ENCODE results near the gene C1orf198. TPM values are rescaled to one million over a fixed set of nuclear protein-coding genes. Genes with fewer than 3 reads are reported as not detected.

Gene C1orf198
- total RNA-seq, 1 donor from 2014 or later: 54.5 TPM

DNA sequence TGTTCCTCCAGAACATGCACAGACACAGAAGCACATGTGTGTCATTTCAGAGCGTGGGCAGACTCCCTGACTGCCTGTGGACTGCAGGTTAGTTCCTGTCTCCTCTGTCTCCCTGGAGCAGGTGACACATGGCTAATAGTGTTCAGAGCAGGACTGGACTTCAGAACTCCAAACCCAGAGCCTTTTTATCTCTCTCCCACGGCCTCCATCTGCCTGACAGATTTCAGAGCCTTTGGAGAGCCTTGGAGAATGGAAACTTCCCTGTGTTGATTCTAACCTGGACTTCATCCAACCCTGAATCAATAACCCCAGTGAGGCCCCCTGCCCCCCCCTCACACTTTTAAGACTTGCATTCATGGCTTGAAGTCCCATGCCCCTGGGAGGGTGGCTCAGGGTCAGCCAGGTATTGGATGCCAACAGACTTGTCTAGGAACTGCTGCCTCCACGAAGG lies 44.4 kb downstream of the C1orf198 start:
- H3K4me3 ChIP-seq (ENCODE audit: low read depth, low read length): no peak overlapping the region
- no peak for TF ChIP-seq CTCF (conservative IDR thresholded peaks at IDR 0.05; ENCODE audit: low read depth, low read length)
- DNase-seq (ENCODE audit: low read depth): no peak

DNA sequence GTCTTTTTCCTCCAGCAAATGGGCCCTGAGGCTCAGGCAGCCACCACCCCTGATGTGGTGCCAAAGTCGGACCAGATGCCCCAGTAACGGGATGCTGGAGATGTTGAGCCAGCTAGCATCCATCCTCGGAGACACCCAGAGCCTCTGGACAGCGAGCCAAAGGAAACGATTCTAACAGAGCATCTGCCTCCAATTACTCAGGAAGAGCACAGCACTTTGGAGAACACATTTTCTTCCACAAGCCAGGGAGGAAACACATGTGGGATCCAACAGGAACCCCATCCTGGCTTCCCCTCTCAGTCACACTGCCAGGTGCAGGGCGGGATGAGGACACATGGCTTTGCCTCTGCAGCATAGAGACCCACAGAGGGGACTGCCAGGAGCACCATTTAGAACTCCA lies 44.9 kb downstream of the C1orf198 start:
- no peak overlapping the region for H3K4me3 ChIP-seq (ENCODE audit: low read depth, low read length)
- no peak for TF ChIP-seq CTCF (conservative IDR thresholded peaks at IDR 0.05; ENCODE audit: low read depth, low read length)
- DNase-seq (ENCODE audit: low read depth): no peak

GRCh38 chr1:230822092-230822581 lies 46.2 kb downstream of the C1orf198 start:
- H3K4me3 ChIP-seq (ENCODE audit: low read depth, low read length): no peak overlapping the region
- DNase-seq (ENCODE audit: low read depth): no peak
- TF ChIP-seq CTCF (conservative IDR thresholded peaks at IDR 0.05; ENCODE audit: low read depth, low read length): no peak

DNA sequence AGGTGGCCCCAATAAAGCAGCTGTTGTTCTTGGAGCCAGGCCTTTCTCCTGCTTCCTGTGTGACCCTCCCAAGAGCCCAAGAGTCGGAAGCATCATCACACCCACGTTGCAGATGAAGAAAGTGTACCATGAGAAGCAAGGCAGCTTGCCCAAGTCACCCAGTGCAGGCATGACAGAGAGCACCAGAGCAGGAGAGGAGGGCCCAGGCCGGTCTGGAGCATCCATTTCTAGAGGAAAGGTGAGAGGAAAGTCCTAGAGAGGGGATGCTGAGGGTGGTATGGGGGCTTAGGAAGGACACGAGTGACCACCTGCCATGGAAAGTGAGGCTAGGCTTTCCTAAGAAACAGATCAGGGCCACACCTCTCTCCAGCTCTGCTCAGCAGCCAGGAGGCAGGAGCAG lies 47.0 kb downstream of the C1orf198 start:
- no peak for TF ChIP-seq CTCF (conservative IDR thresholded peaks at IDR 0.05; ENCODE audit: low read depth, low read length)
- no peak overlapping the region for H3K4me3 ChIP-seq (ENCODE audit: low read depth, low read length)
- no peak for DNase-seq (ENCODE audit: low read depth)

- TF ChIP-seq CTCF (conservative IDR thresholded peaks at IDR 0.05; ENCODE audit: low read depth, low read length): no peak
- DNase-seq (ENCODE audit: low read depth): no peak
- no peak overlapping the region for H3K4me3 ChIP-seq (ENCODE audit: low read depth, low read length)
These were observed 47.8 kb downstream of the C1orf198 start for GRCh38 chr1:230820568-230820967.

- no peak overlapping the region for H3K4me3 ChIP-seq (ENCODE audit: low read depth, low read length)
- no peak for DNase-seq (ENCODE audit: low read depth)
- TF ChIP-seq CTCF (conservative IDR thresholded peaks at IDR 0.05; ENCODE audit: low read depth, low read length): no peak
These were observed 48.3 kb downstream of the C1orf198 start for GRCh38 chr1:230819976-230820375.

GRCh38 chr1:230818901-230819300 lies 49.4 kb downstream of the C1orf198 start:
- no peak overlapping the region for H3K4me3 ChIP-seq (ENCODE audit: low read depth, low read length)
- no peak for TF ChIP-seq CTCF (conservative IDR thresholded peaks at IDR 0.05; ENCODE audit: low read depth, low read length)
- DNase-seq (ENCODE audit: low read depth): no peak

Data from epithelial cell of proximal tubule (primary cell).